Left ventricle myocardium inferior (tissue), 1 donor: ENCODE measurements around the gene MAP2K3. TPM values are rescaled to one million over a fixed set of nuclear protein-coding genes. Genes with fewer than 3 reads are reported as not detected.

Experiments
- DNase-seq: peaks from one replicate; pipeline ENCODE4 v3.0.0-alpha.2; 2020
- H3K27ac ChIP-seq: fragments of 200-600 bp; replicated peaks from 2 replicates; pipeline ENCODE4 v1.8.0; 2021
- H3K27me3 ChIP-seq: fragments of 200-600 bp; 2 replicates; pipeline ENCODE4 v1.8.0; 2021; ENCODE audit warnings: low read depth
- H3K36me3 ChIP-seq: fragments of 200-600 bp; 2 replicates; pipeline ENCODE4 v1.8.0; 2021
- H3K4me1 ChIP-seq: fragments of 200-600 bp; 2 replicates; pipeline ENCODE4 v1.8.0; 2021
- H3K4me3 ChIP-seq: fragments of 200-600 bp; 2 replicates; pipeline ENCODE4 v1.8.0; 2021; ENCODE audit warnings: mild to moderate bottlenecking, moderate library complexity
- H3K9me3 ChIP-seq: fragments of 200-600 bp; replicated peaks from 2 replicates; pipeline ENCODE4 v1.8.0; 2021
- intact Hi-C: fragments of 100-400 bp; cut with micrococcal nuclease; formaldehyde crosslinking; loops from one replicate; pipeline ENCODE4 v1.11.0; 2022
- total RNA-seq: library from RNA; stranded (reverse); fragmentation: NEBNext Ultra II Directional; extraction: Animal tissue kit (Norgen Biotek cat#: 25700); gene quantifications from one replicate; pipeline ENCODE4 v1.2.1, GENCODE V29; 2021
- TF ChIP-seq, protein P1 (sequence below): fragments of 200-600 bp; IDR thresholded peaks from 2 replicates; pipeline ENCODE4 v1.8.0; 2021; ENCODE audit warnings: antibody characterized with exemption, mild to moderate bottlenecking, borderline replicate concordance
- donor health status: DM: no; HTN: yes; CAD: no; lungs with severe emphysema.

Gene MAP2K3
- total RNA-seq, 1 donor from 2014 or later: 41.7 TPM

DNA sequence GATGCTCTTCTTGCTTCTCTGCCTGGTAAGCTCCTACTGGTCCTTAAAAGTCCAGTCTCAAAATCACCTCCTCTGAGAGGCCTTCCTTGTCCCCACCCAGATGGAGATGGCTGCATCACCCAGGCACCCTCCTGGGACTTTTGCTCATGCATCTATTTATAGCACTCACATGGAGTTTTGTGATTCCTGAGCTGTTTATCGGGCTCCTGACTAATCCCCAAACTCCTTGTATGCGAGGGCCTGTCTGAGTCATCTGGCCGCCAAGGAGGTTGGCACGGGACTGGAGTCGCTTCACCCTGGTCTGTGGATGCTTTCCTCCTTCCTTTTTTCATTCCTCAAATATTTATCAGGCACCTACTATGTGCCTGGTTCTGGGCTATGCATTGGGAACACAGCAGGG, 2.3 kb upstream of the MAP2K3 start:
- no peak for DNase-seq
- Histone ChIP-seq H3K9me3 (no peaks in the 10 kb centered on the region), H3K27me3 (no peaks in the 10 kb centered on the region), H3K36me3 (no peaks in the 10 kb centered on the region), H3K4me3 (no peak overlapping the region), H3K27ac (peak overlapping the region; percentile 45), H3K4me1 (peaks cover 60% of the 10 kb centered on the region)
- intact Hi-C loops: loop anchor here (10.0 kb wide), 1 partner anchor 173 kb away; no protein-coding TSS in a partner anchor
- TF ChIP-seq, protein P1, sequence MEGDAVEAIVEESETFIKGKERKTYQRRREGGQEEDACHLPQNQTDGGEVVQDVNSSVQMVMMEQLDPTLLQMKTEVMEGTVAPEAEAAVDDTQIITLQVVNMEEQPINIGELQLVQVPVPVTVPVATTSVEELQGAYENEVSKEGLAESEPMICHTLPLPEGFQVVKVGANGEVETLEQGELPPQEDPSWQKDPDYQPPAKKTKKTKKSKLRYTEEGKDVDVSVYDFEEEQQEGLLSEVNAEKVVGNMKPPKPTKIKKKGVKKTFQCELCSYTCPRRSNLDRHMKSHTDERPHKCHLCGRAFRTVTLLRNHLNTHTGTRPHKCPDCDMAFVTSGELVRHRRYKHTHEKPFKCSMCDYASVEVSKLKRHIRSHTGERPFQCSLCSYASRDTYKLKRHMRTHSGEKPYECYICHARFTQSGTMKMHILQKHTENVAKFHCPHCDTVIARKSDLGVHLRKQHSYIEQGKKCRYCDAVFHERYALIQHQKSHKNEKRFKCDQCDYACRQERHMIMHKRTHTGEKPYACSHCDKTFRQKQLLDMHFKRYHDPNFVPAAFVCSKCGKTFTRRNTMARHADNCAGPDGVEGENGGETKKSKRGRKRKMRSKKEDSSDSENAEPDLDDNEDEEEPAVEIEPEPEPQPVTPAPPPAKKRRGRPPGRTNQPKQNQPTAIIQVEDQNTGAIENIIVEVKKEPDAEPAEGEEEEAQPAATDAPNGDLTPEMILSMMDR: no peak

- Histone ChIP-seq H3K9me3 (no peaks in the 10 kb centered on the region), H3K36me3 (no peaks in the 10 kb centered on the region), H3K4me3 (no peak overlapping the region), H3K4me1 (peaks cover 66% of the 10 kb centered on the region), H3K27ac (peak overlapping the region; percentile 45), H3K27me3 (no peaks in the 10 kb centered on the region)
- DNase-seq: no peak
- TF ChIP-seq, protein P1: no peak
- intact Hi-C loops: loop anchor here (10.0 kb wide), 1 partner anchor 172 kb away; no protein-coding TSS in a partner anchor
Measured at GRCh38 chr17:21282850-21283249, 1.7 kb upstream of the MAP2K3 start.

DNA sequence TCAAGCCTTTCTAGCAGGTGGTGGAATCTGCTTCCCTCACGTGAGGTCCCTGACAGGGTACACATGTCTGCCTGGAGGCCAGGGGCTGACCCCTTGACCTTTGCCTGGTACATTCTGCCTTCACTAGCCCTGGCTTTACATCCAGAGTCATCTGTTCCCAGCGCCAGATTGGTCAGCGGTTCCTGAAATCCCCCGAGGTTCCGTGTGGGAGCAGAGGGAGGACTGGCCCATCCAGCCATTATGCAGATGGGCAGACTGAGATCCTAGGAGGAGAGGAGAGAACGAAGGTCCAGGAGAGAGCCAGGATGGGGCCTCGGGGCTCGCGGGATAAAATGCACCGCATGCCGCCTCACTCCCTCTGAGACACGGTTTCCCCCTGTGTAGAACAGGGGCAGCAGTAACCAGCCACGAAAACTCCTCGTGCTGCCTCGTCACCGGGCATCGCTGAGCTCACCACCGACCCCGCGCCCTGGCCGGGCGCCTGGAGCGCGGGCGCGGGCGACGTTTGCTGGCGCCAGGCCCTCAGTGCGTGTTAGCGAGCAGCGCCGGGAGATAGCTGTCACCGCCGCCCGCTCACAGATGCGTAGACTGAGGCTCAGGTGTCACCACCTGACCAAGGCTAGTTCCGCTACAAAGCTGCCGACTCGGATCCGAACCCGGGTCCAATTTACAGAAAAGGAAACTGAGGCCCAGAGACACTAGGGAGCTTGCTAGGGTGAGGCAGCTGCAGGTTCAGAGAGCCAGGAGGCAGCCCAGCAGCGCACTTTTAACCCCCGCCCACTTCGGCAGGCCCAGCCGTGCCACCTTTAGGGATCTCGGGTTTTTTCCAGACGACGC, 811 bp upstream of the MAP2K3 start:
- H3K36me3 ChIP-seq: no peaks in the 10 kb centered on the region
- H3K9me3 ChIP-seq: no peaks in the 10 kb centered on the region
- H3K4me1 ChIP-seq: peaks cover 74% of the 10 kb centered on the region
- TF ChIP-seq, protein P1: no peak
- peak overlapping the region; percentile 97 for H3K27ac ChIP-seq
- H3K4me3 ChIP-seq: peak overlapping the region; percentile 85
- intact Hi-C loops: loop anchor here (10.0 kb wide), 1 partner anchor 171 kb away; no protein-coding TSS in a partner anchor
- DNase-seq: no peak
- no peaks in the 10 kb centered on the region for H3K27me3 ChIP-seq

DNA sequence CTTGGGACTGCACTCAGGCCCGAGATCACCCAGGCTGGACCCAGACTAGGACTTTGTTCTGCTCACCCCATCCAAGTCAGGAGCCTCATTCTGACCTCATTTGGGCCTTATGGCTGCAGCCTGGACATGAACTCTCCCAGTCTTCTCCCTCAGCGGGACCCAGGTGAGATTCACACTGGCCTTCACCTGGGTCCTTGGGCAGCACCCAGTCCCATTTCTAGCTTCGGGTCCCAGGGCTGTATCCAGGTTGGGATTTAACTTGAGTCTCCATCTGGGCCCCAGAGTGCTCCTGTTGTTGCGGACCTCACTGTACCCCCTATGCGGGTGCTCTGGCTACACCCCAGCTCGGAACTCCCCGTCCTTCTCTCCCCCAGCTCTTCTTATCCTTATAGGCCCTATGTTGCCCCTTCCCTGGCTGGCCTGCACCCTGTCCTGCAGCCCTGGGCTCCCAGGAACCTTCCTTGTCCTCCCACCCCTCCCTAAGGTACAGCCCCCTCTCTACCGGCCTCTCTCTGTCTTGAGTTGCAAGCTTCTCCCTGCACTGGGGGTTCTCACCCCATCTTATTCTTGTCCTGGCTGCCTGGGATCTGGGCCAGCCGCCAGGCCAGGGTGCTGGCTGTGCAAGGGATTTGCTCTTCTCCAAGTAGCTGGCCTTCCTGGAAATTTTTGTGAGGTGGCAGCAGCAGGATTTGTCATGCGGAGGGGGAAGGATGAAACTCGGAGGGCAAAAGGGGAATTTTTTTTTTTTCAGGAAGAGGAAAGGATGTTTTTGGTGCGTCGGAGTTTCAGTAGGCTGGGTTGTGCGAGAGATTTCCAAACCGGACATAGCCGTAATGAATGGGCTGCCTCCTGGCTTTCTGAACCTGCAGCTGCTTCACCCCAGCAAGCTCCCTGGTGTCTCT, 904 bp downstream of the MAP2K3 start:
- TF ChIP-seq, protein P1: no peak
- H3K9me3 ChIP-seq: no peaks in the 10 kb centered on the region
- peak overlapping the region; percentile 97 for H3K27ac ChIP-seq
- peak overlapping the region; percentile 85 for H3K4me3 ChIP-seq
- H3K36me3 ChIP-seq: no peaks in the 10 kb centered on the region
- H3K4me1 ChIP-seq: peaks cover 82% of the 10 kb centered on the region
- no peaks in the 10 kb centered on the region for H3K27me3 ChIP-seq
- no peak for DNase-seq
- intact Hi-C loops: loop anchor here (10.0 kb wide), 1 partner anchor 169 kb away; no protein-coding TSS in a partner anchor

DNA sequence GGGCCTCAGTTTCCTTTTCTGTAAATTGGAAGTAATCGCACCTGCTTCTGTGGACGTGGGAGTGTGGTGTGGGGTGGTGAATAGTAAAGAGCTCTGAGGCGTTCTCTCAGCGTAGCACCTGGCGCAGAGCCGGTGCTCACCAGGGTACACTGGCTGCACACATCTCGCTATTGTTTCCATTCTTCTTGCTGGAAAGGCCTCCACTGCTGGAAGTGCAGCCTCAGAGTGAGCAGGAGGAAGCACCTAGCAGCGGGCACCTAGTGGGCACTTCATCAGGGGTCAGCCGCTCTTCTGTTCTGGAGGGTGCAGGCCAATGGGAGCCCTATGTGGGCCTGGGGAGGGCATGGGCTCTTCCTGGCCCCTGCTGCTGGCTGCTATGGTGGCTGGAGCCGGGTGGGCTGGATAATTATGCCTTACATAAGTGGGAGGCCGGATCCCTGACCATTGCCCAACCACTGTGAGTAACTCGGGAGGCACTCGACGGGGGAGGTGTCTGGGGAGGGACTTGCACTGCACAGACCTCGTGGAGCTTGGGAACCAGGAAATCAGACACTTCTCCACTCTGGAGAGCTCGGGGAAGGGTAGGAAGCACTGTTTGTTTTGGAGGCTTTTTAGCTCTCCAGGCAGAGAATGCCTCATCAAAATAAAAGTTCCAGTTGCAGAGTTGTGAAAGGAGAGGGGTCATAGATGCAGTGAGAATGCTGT, 1.7 kb downstream of the MAP2K3 start:
- H3K4me1 ChIP-seq: peaks cover 90% of the 10 kb centered on the region
- H3K36me3 ChIP-seq: no peaks in the 10 kb centered on the region
- H3K9me3 ChIP-seq: no peaks in the 10 kb centered on the region
- peak; percentile 86 for DNase-seq
- H3K4me3 ChIP-seq: peak overlapping the region; percentile 85
- H3K27ac ChIP-seq: peak overlapping the region; percentile 97
- TF ChIP-seq, protein P1: no peak
- intact Hi-C loops: loop anchor here (10.0 kb wide), 1 partner anchor 169 kb away; no protein-coding TSS in a partner anchor
- no peaks in the 10 kb centered on the region for H3K27me3 ChIP-seq
